Fibroblast of pulmonary artery (primary cell): Measurements from ENCODE around the gene PLLP.
A peak's percentile ranks its signal among the peaks of the same experiment; 100 is the strongest.

ENCODE experiments used
- DNase-seq: peaks from one replicate; pipeline ENCODE4 v3.0.0-alpha.2; 2010; ENCODE audit warnings: low read depth
- H3K4me3 ChIP-seq: replicated peaks from 2 replicates; pipeline ENCODE4 v1.5.1; 2011; ENCODE audit warnings: low read depth, mild to moderate bottlenecking, control low read depth, low read length, moderate library complexity
- CTCF ChIP-seq: IDR thresholded peaks from 2 replicates; pipeline ENCODE4 v1.5.1; 2011; ENCODE audit warnings: mild to moderate bottlenecking, control low read depth, low read length, inconsistent platforms; ENCODE audit errors: missing control alignments

Gene PLLP

GRCh38 chr16:57308041-57308440 lies 23.6 kb upstream of the PLLP start:
- no peak for TF ChIP-seq CTCF
- H3K4me3 ChIP-seq, result no peak overlapping the region
- DNase-seq, result no peak

- no peak for DNase-seq
- TF ChIP-seq CTCF, result no peak
- H3K4me3 ChIP-seq, result no peak overlapping the region
Observed at GRCh38 chr16:57307365-57307764, 22.9 kb upstream of the PLLP start.

- no peak for TF ChIP-seq CTCF
- no peak for DNase-seq
- no peak overlapping the region for H3K4me3 ChIP-seq
Observed at GRCh38 chr16:57306676-57307341, 22.3 kb upstream of the PLLP start.

- DNase-seq, result no peak
- no peak overlapping the region for H3K4me3 ChIP-seq
- no peak for TF ChIP-seq CTCF
Observed at GRCh38 chr16:57305159-57305811, 20.8 kb upstream of the PLLP start.

GRCh38 chr16:57304169-57305061 lies 19.9 kb upstream of the PLLP start:
- no peak overlapping the region for H3K4me3 ChIP-seq
- DNase-seq, result peak; percentile 83
- TF ChIP-seq CTCF, result no peak

GRCh38 chr16:57303910-57304168 lies 19.4 kb upstream of the PLLP start:
- DNase-seq, result no peak
- H3K4me3 ChIP-seq, result no peak overlapping the region
- no peak for TF ChIP-seq CTCF
